HAP-1 (cell line): ENCODE results near the gene CAMKV.

ENCODE experiments used
- DNase-seq, 2 experiments: peaks; one replicate each; pipeline ENCODE4 v3.0.0-alpha.2; 2016 to 2020; ENCODE audit warnings: low spot score in 2 of 2
- H3K27me3 ChIP-seq: fragments of 250-450 bp; sonication (Bioruptor Pico); 2 replicates; pipeline ENCODE4 v1.5.1; 2020; ENCODE audit warnings: low read depth, mild to moderate bottlenecking, moderate library complexity
- H3K36me3 ChIP-seq: fragments of 250-450 bp; sonication (Bioruptor Pico); replicated peaks from 2 replicates; pipeline ENCODE4 v1.5.1; 2020; ENCODE audit warnings: mild to moderate bottlenecking
- H3K4me1 ChIP-seq: fragments of 250-450 bp; sonication (Bioruptor Pico); 2 replicates; pipeline ENCODE4 v1.5.1; 2020; ENCODE audit warnings: mild to moderate bottlenecking
- H3K4me3 ChIP-seq: fragments of 250-450 bp; sonication (Bioruptor Pico); 2 replicates; pipeline ENCODE4 v1.5.1; 2020; ENCODE audit warnings: mild to moderate bottlenecking, moderate library complexity
- H3K9me3 ChIP-seq: fragments of 250-450 bp; sonication (Bioruptor Pico); 2 replicates; pipeline ENCODE4 v1.5.1; 2020; ENCODE audit warnings: mild to moderate bottlenecking, moderate library complexity
- in situ Hi-C: fragments of 300-500 bp; cut with MboI; formaldehyde crosslinking; loops from 3 replicates; pipeline ENCODE4 v1.14.3; 2020; ENCODE audit warnings: low sequenced_read_pairs, inconsistent platforms, mixed read lengths

CAMKV gene

GRCh38 chr3:49903451-49904424 lies 34.0 kb upstream of the CAMKV start, which contains the start of gene MST1R:
MST1R (minus strand) TSS chr3:49903873; CDS start chr3:49903609, 264 bp downstream.
- Histone ChIP-seq H3K4me1 (no peaks in the 10 kb centered on the region), H3K9me3 (no peaks in the 10 kb centered on the region), H3K4me3 (no peak within 1 kb of the TSS), H3K36me3 (no peaks in the 10 kb centered on the region), H3K27me3 (no peaks in the 10 kb centered on the region)
- in situ Hi-C loops: no loop called here
- no peak for DNase-seq

- no peaks in the 10 kb centered on the region for H3K4me1 ChIP-seq
- H3K36me3 ChIP-seq: no peaks in the 10 kb centered on the region
- in situ Hi-C loops: no loop called here
- no peaks in the 10 kb centered on the region for H3K9me3 ChIP-seq
- H3K4me3 ChIP-seq: no peak overlapping the region
- DNase-seq: no peak
- H3K27me3 ChIP-seq: no peaks in the 10 kb centered on the region
Observed at GRCh38 chr3:49902511-49903345, 33.0 kb upstream of the CAMKV start.

DNA sequence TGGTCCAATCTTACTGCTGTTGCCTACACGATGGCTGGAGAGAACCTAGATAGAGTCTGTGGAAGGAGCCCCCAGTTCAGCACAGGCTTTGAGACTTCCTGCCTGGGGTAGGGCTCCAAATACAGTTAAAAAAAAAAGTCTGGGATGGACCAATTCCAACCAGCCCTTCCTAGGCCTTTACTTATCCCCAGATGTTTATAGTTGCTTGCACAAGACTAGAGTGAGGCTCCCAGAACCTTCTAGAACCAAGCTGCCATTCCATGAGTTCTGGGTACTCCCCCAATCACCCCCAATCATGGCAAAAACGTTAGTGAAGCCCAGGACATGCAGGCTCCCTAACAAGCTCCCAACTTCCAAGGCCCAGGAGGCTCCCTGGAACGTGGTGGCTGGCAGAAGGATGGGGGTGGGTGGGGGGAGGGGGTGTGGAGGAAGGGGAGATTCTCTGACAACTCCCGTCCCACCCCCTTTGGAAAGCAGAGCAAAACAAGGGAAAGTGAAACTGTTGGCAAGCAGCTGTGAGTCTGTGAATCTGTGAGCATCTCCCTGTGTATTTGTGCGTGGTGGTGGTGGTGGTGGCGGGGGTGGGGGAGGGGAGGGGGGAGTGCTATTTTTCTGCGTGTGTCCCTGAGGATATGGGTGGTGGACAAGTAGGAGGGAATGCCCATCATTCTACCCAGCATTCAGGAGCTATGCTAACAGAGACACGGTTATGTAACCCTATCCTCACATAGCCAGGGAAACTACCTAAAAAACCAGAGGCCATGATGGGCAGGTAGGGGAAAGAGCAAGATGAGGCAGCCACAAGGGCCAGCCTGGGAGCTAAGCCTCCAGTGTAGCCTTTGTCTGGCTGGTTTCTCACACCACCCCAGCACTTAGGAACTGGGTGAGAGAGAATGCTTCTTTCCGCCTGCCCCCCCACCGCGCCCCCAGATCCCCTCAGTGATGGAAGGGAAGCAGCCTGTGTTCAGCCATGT lies 31.9 kb upstream of the CAMKV start:
- in situ Hi-C loops: no loop called here
- no peaks in the 10 kb centered on the region for H3K4me1 ChIP-seq
- H3K27me3 ChIP-seq: no peaks in the 10 kb centered on the region
- H3K36me3 ChIP-seq: no peaks in the 10 kb centered on the region
- DNase-seq: no peak
- no peak overlapping the region for H3K4me3 ChIP-seq
- H3K9me3 ChIP-seq: no peaks in the 10 kb centered on the region

DNA sequence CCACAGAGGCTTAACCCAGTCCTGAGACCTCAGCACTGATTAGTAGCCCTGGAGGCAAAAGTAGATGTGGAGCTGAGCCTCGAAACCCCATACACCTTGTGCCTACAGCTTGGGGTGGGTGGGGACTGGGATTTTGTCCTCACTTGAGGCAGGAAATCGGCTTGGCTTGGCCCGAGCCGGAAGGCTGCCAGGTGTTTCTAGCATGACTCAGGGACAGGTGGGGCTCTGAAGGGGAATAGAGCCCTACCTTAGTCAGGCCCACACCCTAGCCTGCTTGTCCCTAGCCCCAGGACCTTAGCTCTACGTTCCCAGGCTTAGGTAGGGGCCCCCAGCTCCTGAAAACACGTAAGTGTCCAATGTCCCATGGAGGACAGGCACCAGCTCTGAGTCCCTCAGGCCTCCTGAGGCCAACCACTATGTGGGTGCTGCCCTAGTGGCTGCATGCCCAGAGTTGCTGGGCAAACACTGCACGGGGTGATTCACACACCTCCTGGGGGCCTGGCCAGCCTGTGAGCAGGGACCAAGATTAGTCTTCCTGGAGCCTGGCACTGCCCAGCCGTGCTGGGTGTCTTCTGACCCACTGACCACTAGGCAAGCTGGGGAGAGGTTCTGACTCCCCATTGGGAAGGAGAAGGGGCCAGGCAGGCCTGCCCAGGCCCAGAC lies 30.9 kb upstream of the CAMKV start:
- in situ Hi-C loops: no loop called here
- DNase-seq: no peak
- Histone ChIP-seq H3K4me1 (no peaks in the 10 kb centered on the region), H3K27me3 (no peaks in the 10 kb centered on the region), H3K36me3 (no peaks in the 10 kb centered on the region), H3K9me3 (no peaks in the 10 kb centered on the region), H3K4me3 (no peak overlapping the region)

DNA sequence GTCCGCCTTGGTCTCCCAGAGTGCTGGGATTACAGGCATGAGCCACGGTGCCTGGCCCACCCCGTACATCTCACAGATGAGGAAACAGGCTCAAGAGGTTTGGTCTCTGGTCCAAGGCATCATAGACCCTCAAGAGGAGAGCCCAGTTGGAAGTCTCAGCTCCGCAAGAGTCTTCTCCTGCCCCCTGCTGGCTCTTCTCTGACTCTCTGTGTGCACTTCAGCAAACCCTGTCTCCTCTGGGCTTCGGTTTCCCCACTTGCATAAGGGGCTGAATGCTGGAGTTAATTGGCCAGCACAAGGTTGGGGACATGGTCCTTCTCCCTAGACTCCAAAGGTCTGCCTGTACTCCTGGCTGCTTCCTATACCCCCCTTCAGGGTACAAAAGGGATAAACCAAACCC lies 30.1 kb upstream of the CAMKV start:
- in situ Hi-C loops: no loop called here

DNA sequence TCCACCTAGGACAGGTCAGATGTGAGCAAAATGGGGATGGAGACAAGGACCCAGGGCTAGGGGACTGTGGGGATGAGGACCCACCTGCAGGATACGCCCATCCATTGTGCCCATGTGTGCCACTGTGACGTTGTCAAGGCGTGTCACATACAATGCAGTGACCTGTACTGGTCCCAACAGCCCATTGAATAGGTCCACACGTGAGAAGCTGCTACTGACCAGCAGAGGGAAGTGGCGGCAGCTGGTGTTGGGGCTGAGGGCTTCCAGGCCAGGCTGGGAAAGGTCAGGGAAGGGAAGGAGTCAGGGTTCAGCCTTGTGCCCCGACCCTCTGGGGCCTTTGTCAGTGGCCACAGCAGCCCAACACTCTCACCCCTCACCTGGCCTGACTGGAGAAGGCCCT lies 29.3 kb upstream of the CAMKV start:
- in situ Hi-C loops: no loop called here
- Histone ChIP-seq H3K4me3 (no peak overlapping the region), H3K4me1 (no peaks in the 10 kb centered on the region), H3K27me3 (no peaks in the 10 kb centered on the region), H3K36me3 (no peaks in the 10 kb centered on the region), H3K9me3 (no peaks in the 10 kb centered on the region)
- DNase-seq: no peak

More for the DNA sequence above, 30.1 kb upstream of the CAMKV start:
- peak; percentile 4 to 52 for DNase-seq
- no peaks in the 10 kb centered on the region for H3K9me3 ChIP-seq
- H3K4me3 ChIP-seq: no peak overlapping the region
- no peaks in the 10 kb centered on the region for H3K4me1 ChIP-seq
- H3K36me3 ChIP-seq: no peaks in the 10 kb centered on the region
- no peaks in the 10 kb centered on the region for H3K27me3 ChIP-seq

DNA sequence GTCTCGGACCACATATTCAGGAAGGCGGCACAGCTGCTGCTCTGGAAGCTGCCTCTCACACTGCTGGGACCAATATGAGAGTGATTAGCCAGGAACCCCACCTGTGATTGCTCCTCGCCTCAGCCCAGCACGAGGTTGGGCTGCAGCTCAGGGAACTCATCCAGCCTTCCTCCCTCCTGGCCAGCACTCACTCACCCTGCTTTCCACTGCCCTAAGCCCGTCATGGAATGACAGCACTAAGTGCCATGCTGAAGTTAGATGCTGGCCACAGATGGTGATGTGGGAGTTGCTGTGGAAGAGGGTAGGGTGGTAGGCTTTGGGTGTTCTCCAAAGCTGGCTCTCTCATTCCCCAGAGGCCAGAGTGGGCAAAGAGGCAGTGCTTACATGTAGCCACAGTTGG lies 26.6 kb upstream of the CAMKV start:
- Histone ChIP-seq H3K27me3 (no peaks in the 10 kb centered on the region), H3K9me3 (no peaks in the 10 kb centered on the region), H3K4me1 (no peaks in the 10 kb centered on the region), H3K36me3 (no peaks in the 10 kb centered on the region), H3K4me3 (no peak overlapping the region)
- in situ Hi-C loops: no loop called here
- no peak for DNase-seq

- H3K4me3 ChIP-seq: no peak overlapping the region
- H3K9me3 ChIP-seq: no peaks in the 10 kb centered on the region
- H3K36me3 ChIP-seq: no peaks in the 10 kb centered on the region
- in situ Hi-C loops: no loop called here
- no peak for DNase-seq
- no peaks in the 10 kb centered on the region for H3K4me1 ChIP-seq
- no peaks in the 10 kb centered on the region for H3K27me3 ChIP-seq
Observed at GRCh38 chr3:49895791-49896190, 26.1 kb upstream of the CAMKV start.

DNA sequence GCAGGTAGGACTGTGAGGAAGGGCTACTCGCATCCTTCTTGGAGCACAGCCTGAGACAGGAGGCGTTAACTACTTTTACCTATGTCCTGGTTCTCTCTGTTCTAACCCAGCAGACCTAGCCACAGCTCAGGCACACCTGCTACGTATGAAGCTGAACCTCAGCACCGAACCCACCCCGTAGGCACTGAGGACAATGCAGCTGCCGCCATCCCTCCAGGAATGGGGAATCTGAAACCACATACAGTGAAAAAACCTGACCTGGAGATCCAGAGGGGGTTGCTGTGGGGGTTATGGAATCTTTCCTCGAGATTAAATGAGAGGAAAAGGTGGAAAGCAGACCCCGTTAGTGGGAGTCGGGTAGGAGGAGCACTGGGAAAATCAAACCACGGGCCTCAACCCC lies 19.6 kb upstream of the CAMKV start:
- H3K4me3 ChIP-seq: no peak overlapping the region
- H3K4me1 ChIP-seq: no peaks in the 10 kb centered on the region
- in situ Hi-C loops: no loop called here
- no peaks in the 10 kb centered on the region for H3K9me3 ChIP-seq
- no peak for DNase-seq
- no peaks in the 10 kb centered on the region for H3K36me3 ChIP-seq
- no peaks in the 10 kb centered on the region for H3K27me3 ChIP-seq

GRCh38 chr3:49886922-49887265 lies 17.2 kb upstream of the CAMKV start:
- 0 out of 2 replicates have a peak, but pooled peaks cover 3% of the 10 kb centered on the region for H3K27me3 ChIP-seq
- no peaks in the 10 kb centered on the region for H3K4me1 ChIP-seq
- no peaks in the 10 kb centered on the region for H3K9me3 ChIP-seq
- no peaks in the 10 kb centered on the region for H3K36me3 ChIP-seq
- H3K4me3 ChIP-seq: no peak overlapping the region
- DNase-seq: no peak
- in situ Hi-C loops: no loop called here

DNA sequence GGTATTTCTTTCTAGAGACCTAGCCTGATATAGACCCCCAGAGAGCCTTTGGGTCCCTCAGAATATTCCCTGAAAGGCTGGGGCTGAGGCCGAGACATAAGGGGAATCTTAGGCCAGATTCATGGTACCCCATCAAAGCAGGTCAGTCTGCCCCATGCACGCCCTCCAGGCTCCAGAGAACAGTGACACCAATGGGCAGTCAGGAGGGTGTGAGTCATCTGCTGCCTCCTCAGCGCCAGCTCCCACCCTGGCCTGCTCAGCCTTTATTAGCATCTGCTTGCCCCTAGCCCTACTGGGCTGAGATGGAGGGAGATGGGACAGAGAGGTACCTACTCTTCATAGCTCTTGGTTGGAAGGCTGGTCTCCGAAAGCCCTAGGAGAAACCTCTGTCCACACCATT lies 14.3 kb upstream of the CAMKV start:
- H3K4me3 ChIP-seq: no peak overlapping the region
- 0 out of 2 replicates have a peak, but pooled peaks cover 3% of the 10 kb centered on the region for H3K27me3 ChIP-seq
- peaks cover 5% of the 10 kb centered on the region for H3K4me1 ChIP-seq
- DNase-seq: no peak
- in situ Hi-C loops: no loop called here
- no peaks in the 10 kb centered on the region for H3K9me3 ChIP-seq
- H3K36me3 ChIP-seq: no peaks in the 10 kb centered on the region

DNA sequence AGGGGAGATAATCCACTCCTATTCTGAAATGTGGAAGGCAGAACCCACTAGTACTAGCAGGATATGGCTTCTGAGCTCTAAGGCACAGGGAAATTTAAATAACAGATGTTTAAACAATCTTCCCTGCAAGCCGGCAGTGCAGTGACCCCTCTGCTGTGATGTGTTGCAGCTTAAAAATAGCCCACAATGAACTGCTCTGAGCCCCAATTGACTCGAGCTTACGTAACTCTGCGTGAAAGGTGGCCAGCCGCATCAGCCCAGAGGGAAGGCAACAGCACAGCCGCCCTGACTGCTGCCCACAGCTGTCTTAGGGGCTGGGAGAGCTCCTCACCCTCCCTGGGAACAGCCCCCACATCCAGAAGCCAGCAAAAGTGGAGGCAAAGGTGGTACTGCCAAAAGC lies 12.5 kb upstream of the CAMKV start:
- H3K4me1 ChIP-seq: peaks cover 5% of the 10 kb centered on the region
- DNase-seq: no peak
- H3K27me3 ChIP-seq: 0 out of 2 replicates have a peak, but pooled peaks cover 3% of the 10 kb centered on the region
- H3K36me3 ChIP-seq: no peaks in the 10 kb centered on the region
- H3K9me3 ChIP-seq: no peaks in the 10 kb centered on the region
- no peak overlapping the region for H3K4me3 ChIP-seq
- in situ Hi-C loops: no loop called here
